Right lobe of liver (tissue), 6 donors: ENCODE measurements around the gene CENPH. TPM values are rescaled to one million over a fixed set of nuclear protein-coding genes. Genes with fewer than 3 reads are reported as not detected.
"Not testable (repeated sequence)": the region's sequence is repeated elsewhere in the genome, so short reads cannot be mapped to it uniquely, and the experiment has no call there.

Experiments used
- ATAC-seq, 4 donors: fragments of 200-7000 bp; cut with Tn5 transposase; one replicate each; pipeline ENCODE4 v1.9.1; 2020; ENCODE audit warnings: mild to moderate bottlenecking in 4 of 4, moderate library complexity in 4 of 4
- DNase-seq, 3 donors: peaks; one replicate each; pipeline ENCODE4 v3.0.0-alpha.2; 2020
- H3K27ac ChIP-seq, 3 donors: fragments of 200-600 bp; one replicate each; pipeline ENCODE4 v1.8.0; 2022
- H3K27me3 ChIP-seq, 2 donors: fragments of 200-600 bp; one replicate each; pipeline ENCODE4 v1.8.0; 2022
- H3K36me3 ChIP-seq, 4 donors: fragments of 200-600 bp; sonication (generic) in 1 of 4; one replicate each; pipeline versions ENCODE4 v1.5.1 to v1.8.0; 2017 to 2022; ENCODE audit warnings: control low read depth in 1 of 4
- H3K4me1 ChIP-seq, 4 donors: fragments of 200-600 bp; sonication (generic) in 1 of 4; one replicate each; pipeline versions ENCODE4 v1.5.1 to v1.8.0; 2017 to 2022; ENCODE audit warnings: control low read depth in 1 of 4
- H3K4me3 ChIP-seq, 3 donors: fragments of 200-600 bp; one replicate each; pipeline ENCODE4 v1.8.0; 2022
- H3K9me3 ChIP-seq, 4 donors: fragments of 200-600 bp; sonication (generic) in 1 of 4; one replicate each; pipeline versions ENCODE4 v1.5.1 to v1.8.0; 2017 to 2022; ENCODE audit warnings: control low read depth in 1 of 4
- CTCF ChIP-seq, 4 donors: fragments of 200-600 bp in 3 of 4; fragments of 450-650 bp in 1 of 4; IDR thresholded peaks; one replicate each; pipeline versions ENCODE4 v1.5.1 to v1.8.0; 2016 to 2022; ENCODE audit warnings: antibody characterized with exemption in 4 of 4, mild to moderate bottlenecking in 2 of 4
- POLR2A ChIP-seq: fragments of 450-650 bp; IDR thresholded peaks from one replicate; pipeline ENCODE4 v1.6.1; 2017; ENCODE audit warnings: antibody characterized with exemption, mild to moderate bottlenecking
- WGBS: methylation state at CpG from one replicate; pipeline ENCODE4 v1.1.6; 2018; ENCODE audit warnings: low coverage, low lambda C conversion rate; ENCODE audit not compliant: insufficient coverage; ENCODE audit errors: missing lambda C conversion rate; 5-methylcytosine and 5-hydroxymethylcytosine counted together
- intact Hi-C, 2 donors: fragments of 100-400 bp; cut with DNase I; formaldehyde crosslinking; loops; one replicate each; pipeline versions ENCODE4 v1.11.2 to v1.14.1; 2022
- total RNA-seq, 6 experiments: library from RNA; depleted of rRNA in 2 of 6; stranded (reverse); fragments of >200 nt in 2 of 6; fragmentation: NEBNext Ultra II Directional in 3 of 6; extraction: Animal tissue kit (Norgen Biotek cat#: 25700) in 3 of 6; gene quantifications; one replicate each; pipeline versions ENCODE4 v1.1.0 to v1.2.4, GENCODE V29; 2016 to 2023
- donor health status: DM: no; HTN: yes; CAD: no.
- donor health status: DM: no; HTN: no; CAD: no.
- donor health status: DM: no; HTN: no; CAD: no.
- donor health status: DM: no; HTN: yes; CAD: no.
- donor health status: DM: no; HTN: yes; CAD: no.

CENPH gene
- total RNA-seq, 6 experiments from 2014 or later = 0.95 to 3.8 (median 1.1) TPM

GRCh38 chr5:69170969-69171368, 18.4 kb upstream of the CENPH start:
- H3K27ac ChIP-seq = no peak overlapping the region
- no peak for DNase-seq
- WGBS = 95% methylated on average over 3 of the region's 3 CpGs
- intact Hi-C loops = no loop called here
- no peaks in the 10 kb centered on the region for H3K9me3 ChIP-seq
- H3K27me3 ChIP-seq = no peaks in the 10 kb centered on the region
- no peak overlapping the region for H3K4me3 ChIP-seq
- H3K4me1 ChIP-seq = peaks cover 0 to 13% (median 2%) of the 10 kb centered on the region in 4 donors
- ATAC-seq = no peak
- no peaks in the 10 kb centered on the region for H3K36me3 ChIP-seq
- TF ChIP-seq POLR2A (no peak), CTCF (IDR thresholded peaks at IDR 0.05) (no peak)

GRCh38 chr5:69181659-69182293, 7.6 kb upstream of the CENPH start:
- H3K27me3 ChIP-seq, H3K4me3 ChIP-seq, H3K36me3 ChIP-seq, H3K27ac ChIP-seq, DNase-seq, H3K9me3 ChIP-seq, H3K4me1 ChIP-seq, ATAC-seq, intact Hi-C loops: not testable (repeated sequence)
- whole genome bisulfite sequencing = 79% methylated on average over 10 of the region's 15 CpGs

- 75% methylated on average over 1 of the region's 1 CpG for WGBS
- H3K36me3 ChIP-seq = no peaks in the 10 kb centered on the region
- DNase-seq (no peak), ATAC-seq (no peak)
- H3K4me1 ChIP-seq = peaks cover 0 to 6% (median under 1%) of the 10 kb centered on the region in 4 donors
- TF ChIP-seq CTCF (IDR thresholded peaks at IDR 0.05) (no peak), POLR2A (no peak)
- no peaks in the 10 kb centered on the region for H3K9me3 ChIP-seq
- intact Hi-C loops = no loop called here
- no peak overlapping the region for H3K27ac ChIP-seq
- H3K27me3 ChIP-seq = no peaks in the 10 kb centered on the region
- no peak overlapping the region for H3K4me3 ChIP-seq
Measured at GRCh38 chr5:69184621-69185020, 4.8 kb upstream of the CENPH start.

- Histone ChIP-seq H3K4me1 (peaks cover 0 to 6% (median 3%) of the 10 kb centered on the region in 4 donors), H3K36me3 (no peaks in the 10 kb centered on the region), H3K27me3 (no peaks in the 10 kb centered on the region), H3K27ac (no peak overlapping the region), H3K4me3 (no peak overlapping the region), H3K9me3 (no peaks in the 10 kb centered on the region)
- TF ChIP-seq POLR2A (no peak), CTCF (IDR thresholded peaks at IDR 0.05) (no peak)
- DNase-seq (no peak), ATAC-seq (no peak)
- WGBS = 100% methylated on average over 2 of the region's 2 CpGs
- intact Hi-C loops = no loop called here
Measured at GRCh38 chr5:69187342-69187741, 2.0 kb upstream of the CENPH start.

GRCh38 chr5:69188811-69189161, 597 bp upstream of the CENPH start:
- intact Hi-C loops = no loop called here
- no peak for ATAC-seq
- 15% methylated on average over 7 of the region's 8 CpGs for WGBS

More at GRCh38 chr5:69188811-69189161, 597 bp upstream of the CENPH start:
- H3K4me1 ChIP-seq = peaks cover 0 to 6% (median 3%) of the 10 kb centered on the region in 4 donors
- H3K9me3 ChIP-seq = no peaks in the 10 kb centered on the region
- H3K27me3 ChIP-seq = no peaks in the 10 kb centered on the region
- DNase-seq = no peak
- peak overlapping the region in 2 of 3 donors; percentile 33 to 43 for H3K27ac ChIP-seq
- TF ChIP-seq CTCF (IDR thresholded peaks at IDR 0.05) (no peak), POLR2A (no peak)
- H3K36me3 ChIP-seq = no peaks in the 10 kb centered on the region
- H3K4me3 ChIP-seq = peak overlapping the region; percentile 74 to 93 (median 88)
